Spinal cord (tissue), 10 donors: ENCODE data around the gene MARCHF2. TPM values are rescaled to one million over a fixed set of nuclear protein-coding genes. Genes with fewer than 3 reads are reported as not detected.

Experiments
- DNase-seq, 6 donors: peaks; one replicate each; pipeline versions ENCODE4 v3.0.0 to v3.0.0-alpha.2; 2013 to 2015; ENCODE audit warnings: low spot score in 6 of 6, low read depth in 4 of 6
- H3K27ac ChIP-seq: one replicate; pipeline ENCODE4 v1.5.1; 2013; ENCODE audit warnings: low read depth, low read length, control low read depth
- H3K27me3 ChIP-seq: one replicate; pipeline ENCODE4 v1.6.1; 2013; ENCODE audit warnings: low read length; ENCODE audit not compliant: control insufficient read depth, insufficient read depth
- H3K36me3 ChIP-seq: one replicate; pipeline ENCODE4 v1.6.1; 2013; ENCODE audit warnings: low read length; ENCODE audit not compliant: control insufficient read depth, insufficient read depth
- H3K4me1 ChIP-seq: one replicate; pipeline ENCODE4 v1.6.1; 2013; ENCODE audit warnings: low read length; ENCODE audit not compliant: control insufficient read depth, insufficient read depth
- H3K4me3 ChIP-seq: one replicate; pipeline ENCODE4 v1.5.1; 2013; ENCODE audit warnings: low read depth, low read length, control low read depth
- H3K9me3 ChIP-seq: one replicate; pipeline ENCODE4 v1.6.1; 2013; ENCODE audit warnings: low read length; ENCODE audit not compliant: control insufficient read depth, insufficient read depth
- WGBS: methylation state at CpG from one replicate; pipeline ENCODE4 v1.1.5; 2013; ENCODE audit warnings: missing lambda C conversion rate; ENCODE audit not compliant: insufficient coverage; 5-methylcytosine and 5-hydroxymethylcytosine counted together
- polyA plus RNA-seq, 2 donors: library from polyadenylated mRNA; unstranded; fragments of 120-200 nt; gene quantifications; one replicate each; pipeline ENCODE4 v1.2.1, GENCODE V29; 2013; ENCODE audit not compliant: insufficient read length in 2 of 2
- total RNA-seq, 2 donors: library from RNA; depleted of rRNA in 1 of 2; stranded (reverse); fragments of 120-200 nt in 1 of 2; fragments of >200 nt in 1 of 2; gene quantifications; one replicate each; pipeline versions ENCODE4 v1.2.3 to v1.2.4, GENCODE V29; 2013 to 2014
- donor health status: healthy.

The MARCHF2 gene
- total and polyA plus RNA-seq, 4 donors = 44.1 to 61.7 (median 57.5) TPM

- peaks cover 9% of the 10 kb centered on the region for H3K4me1 ChIP-seq
- DNase-seq = no peak
- H3K27ac ChIP-seq = no peak overlapping the region
- WGBS = 98% methylated on average over 4 of the region's 4 CpGs
- H3K27me3 ChIP-seq = no peaks in the 10 kb centered on the region
- H3K4me3 ChIP-seq = no peak overlapping the region
- H3K36me3 ChIP-seq = peaks cover 60% of the 10 kb centered on the region
- H3K9me3 ChIP-seq = no peaks in the 10 kb centered on the region
Observed at GRCh38 chr19:8466018-8466417, 52.9 kb downstream of the MARCHF2 start.

DNA sequence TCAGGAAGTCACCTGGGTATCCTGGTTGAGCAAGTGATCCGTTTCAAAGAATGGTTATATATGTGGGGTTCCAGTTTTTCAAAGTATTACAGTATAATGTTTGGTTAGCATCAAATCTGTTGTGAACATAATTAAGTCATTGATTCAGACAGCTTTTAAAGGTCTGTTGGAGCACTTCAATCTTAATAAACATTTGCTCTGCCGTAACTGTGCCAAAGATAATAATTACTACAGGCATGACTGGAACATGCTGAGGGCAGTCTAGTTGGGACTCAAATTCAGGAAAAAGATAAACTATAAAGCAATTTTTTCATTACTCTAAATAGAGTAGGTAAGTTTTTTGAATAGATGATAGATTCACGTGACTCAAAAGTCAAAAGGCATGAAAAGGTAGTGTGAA is 55.0 kb downstream of the MARCHF2 start:
- Histone ChIP-seq H3K27me3 (no peaks in the 10 kb centered on the region), H3K27ac (no peak overlapping the region), H3K4me1 (peaks cover 5% of the 10 kb centered on the region), H3K9me3 (no peaks in the 10 kb centered on the region), H3K36me3 (peaks cover 81% of the 10 kb centered on the region), H3K4me3 (no peak overlapping the region)
- WGBS = 100% methylated on average over 1 of the region's 3 CpGs
- no peak for DNase-seq

GRCh38 chr19:8468761-8469373 is 55.8 kb downstream of the MARCHF2 start:
- Histone ChIP-seq H3K4me1 (peaks cover 5% of the 10 kb centered on the region), H3K9me3 (no peaks in the 10 kb centered on the region), H3K36me3 (peaks cover 81% of the 10 kb centered on the region), H3K4me3 (no peak overlapping the region), H3K27ac (no peak overlapping the region), H3K27me3 (no peaks in the 10 kb centered on the region)
- WGBS = 96% methylated on average over 5 of the region's 8 CpGs
- DNase-seq = peak in 1 of 6 donors; percentile 72

DNA sequence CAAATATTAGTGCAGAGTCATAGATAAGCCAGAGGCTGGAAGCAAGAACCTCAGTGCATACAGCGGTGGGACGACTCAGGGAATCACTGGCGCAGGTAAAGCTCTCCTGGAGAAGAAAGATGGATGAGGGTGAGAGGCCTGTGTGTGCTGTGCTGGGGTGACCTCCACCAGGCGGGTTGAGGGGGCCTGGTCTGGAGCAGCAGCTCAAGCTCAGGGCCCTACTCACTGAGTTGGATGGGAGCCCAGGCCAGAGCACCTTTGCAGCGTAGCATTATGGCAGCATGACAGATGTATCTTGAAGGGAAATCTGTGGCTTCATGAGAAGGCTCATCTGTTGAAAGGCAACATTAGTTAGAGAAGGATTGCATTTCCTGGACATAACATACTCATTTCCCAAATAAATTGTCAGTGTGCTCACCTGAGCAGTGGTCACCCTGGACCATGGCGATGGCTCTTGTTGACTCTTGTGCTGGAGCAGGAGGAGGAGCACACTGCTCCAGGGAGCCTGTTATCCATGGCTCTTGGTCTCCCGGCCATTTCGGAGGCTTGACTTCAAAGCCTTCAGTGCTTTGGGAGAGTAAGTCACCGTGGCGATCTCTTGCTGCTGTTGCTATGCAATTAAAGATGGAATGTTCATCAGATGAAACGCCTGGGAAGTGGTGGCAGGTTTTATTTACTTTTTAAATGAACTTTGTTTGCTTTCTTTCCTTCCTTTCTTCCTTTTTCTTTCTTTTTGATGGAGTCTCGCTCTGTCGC is 56.7 kb downstream of the MARCHF2 start:
- no peak overlapping the region for H3K4me3 ChIP-seq
- peaks cover 5% of the 10 kb centered on the region for H3K4me1 ChIP-seq
- DNase-seq = no peak
- H3K36me3 ChIP-seq = peaks cover 78% of the 10 kb centered on the region
- H3K27ac ChIP-seq = no peak overlapping the region
- no peaks in the 10 kb centered on the region for H3K27me3 ChIP-seq
- H3K9me3 ChIP-seq = no peaks in the 10 kb centered on the region
- 54% methylated on average over 10 of the region's 13 CpGs for WGBS

DNA sequence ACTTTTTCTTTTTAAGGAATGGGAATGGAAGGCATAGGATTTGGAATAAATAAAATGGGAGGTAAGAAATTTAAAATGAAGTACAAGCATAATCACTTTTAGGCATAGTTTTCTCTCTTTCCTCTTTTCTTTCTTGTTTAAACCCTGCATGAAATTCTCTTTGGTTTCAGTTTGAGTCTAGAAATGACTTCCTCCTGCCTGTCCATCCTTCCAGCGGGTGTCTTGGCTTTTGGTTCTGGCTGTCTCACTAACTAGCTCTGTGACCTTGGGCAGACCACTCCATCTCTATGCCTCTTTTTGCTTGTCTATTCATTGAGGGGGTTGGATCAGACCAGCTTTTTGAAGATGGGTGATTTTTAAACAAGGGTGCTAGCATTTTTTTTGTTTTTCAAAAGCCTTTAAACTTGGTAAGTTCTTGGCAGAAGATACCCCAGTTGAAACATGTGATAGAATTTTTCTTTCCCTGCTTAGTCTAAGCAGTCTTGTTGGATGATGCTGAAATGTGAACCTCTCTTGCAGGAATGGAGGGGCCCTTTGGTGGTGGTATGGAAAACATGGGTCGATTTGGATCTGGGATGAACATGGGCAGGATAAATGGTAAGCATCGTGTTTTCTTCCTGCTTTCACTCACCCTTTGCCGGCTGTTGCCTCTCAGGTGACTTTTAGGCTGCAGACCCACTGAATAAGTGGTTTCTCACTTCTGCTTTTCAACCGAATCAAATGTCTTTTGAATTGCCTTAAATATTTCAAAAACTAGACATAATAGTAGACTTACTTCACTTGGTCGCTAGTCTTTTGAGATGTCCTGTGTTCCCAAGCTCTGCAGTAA is 60.8 kb downstream of the MARCHF2 start:
- Histone ChIP-seq H3K36me3 (peaks cover 89% of the 10 kb centered on the region), H3K4me1 (peaks cover 5% of the 10 kb centered on the region), H3K27me3 (no peaks in the 10 kb centered on the region), H3K27ac (no peak overlapping the region), H3K4me3 (no peak overlapping the region), H3K9me3 (no peaks in the 10 kb centered on the region)
- WGBS = 80% methylated on average over 1 of the region's 6 CpGs
- DNase-seq = no peak

GRCh38 chr19:8475005-8475404 is 61.9 kb downstream of the MARCHF2 start:
- no peak overlapping the region for H3K27ac ChIP-seq
- DNase-seq = no peak
- no peaks in the 10 kb centered on the region for H3K27me3 ChIP-seq

GRCh38 chr19:8476524-8476923 is 63.4 kb downstream of the MARCHF2 start:
- H3K36me3 ChIP-seq = peaks cover 84% of the 10 kb centered on the region
- no peak overlapping the region for H3K27ac ChIP-seq
- peaks cover 3% of the 10 kb centered on the region for H3K4me1 ChIP-seq
- 88% methylated on average over 3 of the region's 8 CpGs for WGBS
- no peak overlapping the region for H3K4me3 ChIP-seq
- no peaks in the 10 kb centered on the region for H3K27me3 ChIP-seq
- no peaks in the 10 kb centered on the region for H3K9me3 ChIP-seq
- no peak for DNase-seq

More at GRCh38 chr19:8475005-8475404, 61.9 kb downstream of the MARCHF2 start:
- Histone ChIP-seq H3K4me3 (no peak overlapping the region), H3K36me3 (peaks cover 85% of the 10 kb centered on the region), H3K4me1 (peaks cover under 1% of the 10 kb centered on the region), H3K9me3 (no peaks in the 10 kb centered on the region)
- WGBS = no CpG with 5 or more reads among the region's 1 CpG

DNA sequence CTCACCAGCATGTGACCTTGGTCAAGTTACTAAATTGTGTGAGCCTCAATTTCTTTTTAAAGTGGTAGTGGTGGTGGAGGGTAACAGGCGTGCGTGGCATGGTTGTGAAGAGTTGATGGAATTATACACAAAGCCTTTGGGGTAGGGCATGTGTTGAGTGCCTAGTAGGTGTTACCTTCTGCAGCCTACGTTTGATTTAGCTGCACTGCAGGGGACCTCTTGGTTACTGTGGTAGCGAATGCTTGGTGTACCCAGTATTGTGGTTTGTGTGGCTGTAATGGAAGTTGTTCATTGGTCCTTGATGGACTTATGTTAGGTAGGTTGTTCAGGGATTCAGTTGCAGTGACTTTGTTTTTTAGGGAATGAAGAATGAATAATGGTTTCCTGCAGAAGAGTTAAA is 64.8 kb downstream of the MARCHF2 start:
- Histone ChIP-seq H3K4me1 (peaks cover 3% of the 10 kb centered on the region), H3K9me3 (no peaks in the 10 kb centered on the region), H3K4me3 (no peak overlapping the region), H3K27ac (no peak overlapping the region), H3K27me3 (no peaks in the 10 kb centered on the region), H3K36me3 (peaks cover 81% of the 10 kb centered on the region)
- no peak for DNase-seq
- WGBS = 58% methylated on average over 4 of the region's 4 CpGs

GRCh38 chr19:8478598-8478997 is 65.5 kb downstream of the MARCHF2 start:
- no peak for DNase-seq
- H3K4me3 ChIP-seq = no peak overlapping the region
- peaks cover 83% of the 10 kb centered on the region for H3K36me3 ChIP-seq
- no peaks in the 10 kb centered on the region for H3K9me3 ChIP-seq
- 85% methylated on average over 2 of the region's 3 CpGs for WGBS
- peaks cover 3% of the 10 kb centered on the region for H3K4me1 ChIP-seq
- no peaks in the 10 kb centered on the region for H3K27me3 ChIP-seq
- H3K27ac ChIP-seq = no peak overlapping the region
